Measurements from ENCODE around the gene PARP2.

PARP2 gene

DNA sequence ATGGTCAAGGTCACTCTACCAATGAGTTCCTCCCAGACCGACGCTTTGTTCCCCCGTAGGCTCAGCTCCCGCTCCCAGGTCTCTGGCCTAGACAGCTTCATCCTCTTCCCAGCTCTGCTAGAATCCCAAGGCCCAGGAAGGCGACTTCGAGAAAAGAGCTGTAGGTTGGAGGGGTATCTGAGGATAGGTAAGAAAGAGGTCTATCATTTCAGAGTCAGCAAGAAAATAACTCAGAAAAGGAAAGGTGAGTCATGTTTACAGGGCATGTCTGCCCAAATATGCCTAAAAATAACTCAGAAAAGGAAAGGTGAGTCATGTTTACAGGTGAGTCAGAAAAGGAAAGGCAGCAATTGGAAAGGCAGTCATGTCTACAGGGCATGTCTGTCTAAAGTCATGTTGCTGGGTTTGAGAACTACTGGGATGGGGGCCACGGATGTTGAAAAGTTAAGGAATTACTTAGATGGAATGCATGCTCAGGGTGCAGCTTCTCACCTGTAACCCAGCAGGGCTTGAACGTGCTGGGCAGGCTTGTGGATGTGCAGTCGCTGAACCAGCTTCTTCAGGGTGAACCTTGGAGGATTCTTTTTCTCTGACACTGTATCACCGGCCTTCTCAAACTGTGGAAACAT is 57.6 kb downstream of the PARP2 start:
- peak overlapping the region; percentile 93 for H3K27ac Mint-ChIP-seq

DNA sequence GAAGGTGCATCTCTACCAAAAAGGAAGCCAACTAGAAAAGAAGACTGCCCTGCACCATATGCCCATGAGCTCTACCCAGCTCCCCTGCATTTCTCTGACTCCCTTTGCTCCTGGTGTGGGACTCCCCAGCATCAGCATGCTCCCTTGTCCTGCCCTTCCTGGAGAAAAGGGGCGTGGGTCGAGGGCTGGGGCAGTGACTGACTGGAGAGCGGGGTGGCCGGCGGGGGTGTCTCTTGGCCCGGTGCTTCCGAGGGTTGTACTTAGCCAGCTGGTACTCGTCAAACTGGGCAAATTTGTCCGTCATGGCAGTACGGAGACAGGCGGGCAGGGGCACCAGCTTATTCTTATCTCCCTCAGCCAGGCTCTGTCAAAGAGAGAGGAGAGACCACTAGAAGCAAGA is 60.1 kb downstream of the PARP2 start:
- Mint-ChIP-seq H3K9me3 (no peaks in the 10 kb centered on the region), H3K4me3 (no peak overlapping the region), H3K27ac (no peak overlapping the region), H3K4me1 (ENCODE audit: low read depth) (peaks cover 38% of the 10 kb centered on the region), H3K27me3 (no peaks in the 10 kb centered on the region), H3K36me3 (ENCODE audit: low read depth) (peaks cover 73% of the 10 kb centered on the region)

More for the DNA sequence above, 57.6 kb downstream of the PARP2 start:
- Mint-ChIP-seq H3K27me3 (no peaks in the 10 kb centered on the region), H3K9me3 (no peaks in the 10 kb centered on the region), H3K36me3 (ENCODE audit: low read depth) (peaks cover 74% of the 10 kb centered on the region), H3K4me1 (ENCODE audit: low read depth) (peaks cover 32% of the 10 kb centered on the region), H3K4me3 (peak overlapping the region; percentile 72)

Measured in stimulated activated naive CD8-positive, alpha-beta T cell treated with anti-CD3 and anti-CD28 coated beads, Interleukin-15, Interleukin-2, amounts not matched to agents 100 ng/mL and 50 ng/mL, for 24 hours (primary cell).